SU-DHL-6 (cell line): ENCODE measurements around the gene ACACB.

Experiments used
- EZH2phosphoT487 ChIP-seq: fragments of 200-600 bp; sonication (generic), shearing (Covaris generic); conservative IDR thresholded peaks from 2 replicates; pipeline ENCODE4 v1.6.1; 2018; ENCODE audit warnings: mild to moderate bottlenecking, antibody characterized with exemption, low read length, moderate library complexity, mixed read lengths
- TF ChIP-seq, protein P1 (sequence below): fragments of 200-600 bp; sonication (generic); IDR thresholded peaks from one replicate; pipeline ENCODE4 v1.5.1; 2017; ENCODE audit warnings: antibody characterized with exemption, mild to moderate bottlenecking, low read length, moderate library complexity; ENCODE audit not compliant: insufficient read depth, poor library complexity, severe bottlenecking

DNA sequence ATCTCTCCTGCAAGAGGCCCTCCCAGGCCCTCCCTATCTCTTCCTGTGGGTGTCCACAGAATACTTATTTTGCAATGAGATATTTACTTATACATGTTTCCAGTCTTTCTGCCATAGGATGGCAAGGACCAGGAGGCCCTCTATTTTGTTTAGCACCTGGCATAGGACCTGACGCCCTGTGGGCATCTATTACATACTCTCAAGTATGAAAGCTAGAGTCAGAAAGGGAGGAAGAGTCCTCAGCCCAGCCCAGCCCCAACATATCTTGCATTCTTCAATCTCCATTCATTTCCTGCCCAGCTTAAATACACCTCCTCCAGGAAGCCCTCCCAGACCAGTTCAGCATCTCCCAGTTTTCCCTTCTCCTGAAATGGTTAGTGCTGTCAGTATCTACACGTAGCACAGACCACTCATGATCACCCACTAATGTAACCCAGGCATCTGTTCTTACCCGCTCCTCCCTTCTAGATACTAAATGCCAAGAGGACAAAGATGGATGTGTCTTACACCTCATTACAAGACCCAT lies 185.3 kb downstream of the ACACB start:
- TF ChIP-seq, protein P1, sequence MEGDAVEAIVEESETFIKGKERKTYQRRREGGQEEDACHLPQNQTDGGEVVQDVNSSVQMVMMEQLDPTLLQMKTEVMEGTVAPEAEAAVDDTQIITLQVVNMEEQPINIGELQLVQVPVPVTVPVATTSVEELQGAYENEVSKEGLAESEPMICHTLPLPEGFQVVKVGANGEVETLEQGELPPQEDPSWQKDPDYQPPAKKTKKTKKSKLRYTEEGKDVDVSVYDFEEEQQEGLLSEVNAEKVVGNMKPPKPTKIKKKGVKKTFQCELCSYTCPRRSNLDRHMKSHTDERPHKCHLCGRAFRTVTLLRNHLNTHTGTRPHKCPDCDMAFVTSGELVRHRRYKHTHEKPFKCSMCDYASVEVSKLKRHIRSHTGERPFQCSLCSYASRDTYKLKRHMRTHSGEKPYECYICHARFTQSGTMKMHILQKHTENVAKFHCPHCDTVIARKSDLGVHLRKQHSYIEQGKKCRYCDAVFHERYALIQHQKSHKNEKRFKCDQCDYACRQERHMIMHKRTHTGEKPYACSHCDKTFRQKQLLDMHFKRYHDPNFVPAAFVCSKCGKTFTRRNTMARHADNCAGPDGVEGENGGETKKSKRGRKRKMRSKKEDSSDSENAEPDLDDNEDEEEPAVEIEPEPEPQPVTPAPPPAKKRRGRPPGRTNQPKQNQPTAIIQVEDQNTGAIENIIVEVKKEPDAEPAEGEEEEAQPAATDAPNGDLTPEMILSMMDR = no peak
- TF ChIP-seq EZH2phosphoT487 = no peak
